ENCODE results near the gene RPL14. TPM values are rescaled to one million over a fixed set of nuclear protein-coding genes. Genes with fewer than 3 reads are reported as not detected.

RPL14 gene
- polyA plus RNA-seq, 1 of the 3 experiments (the other 2 are of a cell fraction), result 416 TPM

GRCh38 chr3:40432793-40433192 lies 24.3 kb upstream of the RPL14 start:
- ChIA-PET POLR2A (no interaction called here), CTCF (interaction anchor here (0.7 to 2.5 kb wide), 6 partner anchors 8 to 110 kb away, joined by 4 to 11 read pairs (median 5); no protein-coding TSS in a partner anchor)
- H3K27me3 ChIP-seq (ENCODE audit: insufficient read depth), result no peaks in the 10 kb centered on the region
- no peak overlapping the region for H3K4me2 ChIP-seq
- peak; percentile 20 for DNase-seq
- H2AFZ ChIP-seq (ENCODE audit: low read depth), result no peak overlapping the region
- H3K9me3 ChIP-seq, result no peaks in the 10 kb centered on the region
- H3K4me1 ChIP-seq (ENCODE audit: control insufficient read depth in 1 of 2, insufficient read depth in 2 of 2, low read depth in 1 of 2, low read length in 1 of 2), result no peaks in the 10 kb centered on the region; a peak in 1 of 4 replicates
- no peak overlapping the region for H3K4me3 ChIP-seq (ENCODE audit: low read depth in 2 of 2, low read length in 1 of 2)
- no peaks in the 10 kb centered on the region for H3K9me2 ChIP-seq
- H3K79me2 ChIP-seq (ENCODE audit: insufficient read depth), result no peaks in the 10 kb centered on the region
- H3K36me3 ChIP-seq (replicated peaks in 1 of 2; ENCODE audit: control insufficient read depth in 1 of 2, insufficient read depth in 2 of 2, low read length in 1 of 2), result no peaks in the 10 kb centered on the region
- H3F3A ChIP-seq (replicated peaks; ENCODE audit: insufficient read depth), result no peaks in the 10 kb centered on the region
- H3K9ac ChIP-seq, result no peak overlapping the region
- H3K27ac ChIP-seq (ENCODE audit: low read depth in 2 of 2, low read length in 1 of 2), result no peak overlapping the region
- peak; percentile 36; the same call in 1 of the 2 replicates for TF ChIP-seq SMC3 (IDR thresholded peaks at IDR 0.05; ENCODE audit: low read depth, low read length)
- no peak for TF ChIP-seq JUND (IDR thresholded peaks at IDR 0.05)
- no peak for TF ChIP-seq CTCF (IDR thresholded peaks at IDR 0.05)
- TF ChIP-seq CHD2 (IDR thresholded peaks at IDR 0.05; ENCODE audit: low read length, partially characterized antibody), result no peak
- no peak for TF ChIP-seq USF1 (IDR thresholded peaks at IDR 0.05; ENCODE audit: borderline replicate concordance, low read depth)
- TF ChIP-seq RAD21 (IDR thresholded peaks at IDR 0.05; ENCODE audit: low read length), result peak; percentile 64
- TF ChIP-seq GATA2 (CRISPR knock-in tag; IDR thresholded peaks at IDR 0.05), result no peak
- no peak for TF ChIP-seq NRF1 (IDR thresholded peaks at IDR 0.05; ENCODE audit: low read depth, low read length)
- TF ChIP-seq EZH2phosphoT487 (IDR thresholded peaks at IDR 0.05; ENCODE audit: borderline replicate concordance, low read depth), result no peak
- 84% methylated on average over 2 of the region's 2 CpGs for WGBS (ENCODE audit: low lambda C conversion rate)
- no peaks in the 10 kb centered on the region for H4K20me1 ChIP-seq (ENCODE audit: insufficient read depth)

GRCh38 chr3:40437889-40438288 lies 19.2 kb upstream of the RPL14 start:
- H3K4me3 ChIP-seq (ENCODE audit: low read depth in 2 of 2, low read length in 1 of 2), result no peak overlapping the region
- TF ChIP-seq PBX3 (IDR thresholded peaks at IDR 0.05), result no peak
- TF ChIP-seq FOSL2 (IDR thresholded peaks at IDR 0.05; ENCODE audit: borderline replicate concordance, low read depth), result no peak
- peak; percentile 87 for TF ChIP-seq REST (IDR thresholded peaks at IDR 0.05; ENCODE audit: low read depth, low read length)
- ChIA-PET CTCF (interaction anchor here (1.2 to 2.2 kb wide), 2 partner anchors 14 to 140 kb away, joined by 3 to 6 read pairs; no protein-coding TSS in a partner anchor), POLR2A (no interaction called here)
- no peaks in the 10 kb centered on the region for H3K27me3 ChIP-seq (ENCODE audit: insufficient read depth)
- H3K4me1 ChIP-seq (ENCODE audit: control insufficient read depth in 1 of 2, insufficient read depth in 2 of 2, low read depth in 1 of 2, low read length in 1 of 2), result no peaks in the 10 kb centered on the region
- DNase-seq, result no peak
- no peaks in the 10 kb centered on the region for H3F3A ChIP-seq (replicated peaks; ENCODE audit: insufficient read depth)
- no peaks in the 10 kb centered on the region for H3K9me3 ChIP-seq
- no peak overlapping the region for H3K9ac ChIP-seq
- H2AFZ ChIP-seq (ENCODE audit: low read depth), result no peak overlapping the region
- H3K4me2 ChIP-seq, result no peak overlapping the region
- H4K20me1 ChIP-seq (ENCODE audit: insufficient read depth), result no peaks in the 10 kb centered on the region
- H3K9me2 ChIP-seq, result no peaks in the 10 kb centered on the region
- no peaks in the 10 kb centered on the region for H3K36me3 ChIP-seq (replicated peaks in 1 of 2; ENCODE audit: control insufficient read depth in 1 of 2, insufficient read depth in 2 of 2, low read length in 1 of 2)
- no peak overlapping the region for H3K27ac ChIP-seq (ENCODE audit: low read depth in 2 of 2, low read length in 1 of 2)
- 60% methylated on average over 5 of the region's 5 CpGs for WGBS (ENCODE audit: low lambda C conversion rate)
- H3K79me2 ChIP-seq (ENCODE audit: insufficient read depth), result no peaks in the 10 kb centered on the region
